HepG2 (cell line): Measurements from ENCODE around the gene FIGNL1.

Experiments used
- CHD4 ChIP-seq: fragments of 200-600 bp; sonication (generic); IDR thresholded peaks from 2 replicates; pipeline ENCODE4 v1.7.0; 2017; ENCODE audit warnings: mild to moderate bottlenecking, low read length, borderline replicate concordance
- CTCF ChIP-seq: sonication (generic); formaldehyde crosslinking; IDR thresholded peaks from 2 replicates; pipeline ENCODE4 v1.5.0; 2020; ENCODE audit warnings: mild to moderate bottlenecking, missing genetic modification reagents, moderate library complexity
- EP300 ChIP-seq, 3 experiments: sonication (generic) in 1 of 3; formaldehyde crosslinking in 1 of 3; IDR thresholded peaks; 2 replicates each; pipeline versions ENCODE4 v1.5.1 to v1.6.1; 2011 to 2020; ENCODE audit warnings: low read depth in 2 of 3, low read length in 2 of 3, borderline replicate concordance in 1 of 3, improper control_type of control experiment in 1 of 3, mild to moderate bottlenecking in 1 of 3, missing genetic modification reagents in 1 of 3, moderate library complexity in 1 of 3
- EZH2 ChIP-seq: conservative IDR thresholded peaks from 2 replicates; pipeline ENCODE4 v1.6.1; 2012; ENCODE audit warnings: mild to moderate bottlenecking, low read depth, low read length, moderate library complexity
- MAX ChIP-seq: IDR thresholded peaks from 2 replicates; pipeline ENCODE4 v1.6.1; 2012; ENCODE audit warnings: inconsistent platforms
- NFYB ChIP-seq: sonication (generic); formaldehyde crosslinking; IDR thresholded peaks from 2 replicates; pipeline ENCODE4 v1.4.0; 2020; ENCODE audit warnings: missing genetic modification reagents
- NR1H2 ChIP-seq: sonication (generic); formaldehyde crosslinking; IDR thresholded peaks from 2 replicates; pipeline ENCODE4 v1.8.1; 2022; ENCODE audit warnings: low read depth, missing genetic modification reagents, borderline replicate concordance
- NR2C2 ChIP-seq: sonication (generic); formaldehyde crosslinking; IDR thresholded peaks from 2 replicates; pipeline ENCODE4 v1.4.0; 2020; ENCODE audit warnings: missing genetic modification reagents, mild to moderate bottlenecking, moderate library complexity, borderline replicate concordance
- SAP130 ChIP-seq: IDR thresholded peaks from 2 replicates; pipeline ENCODE4 v1.6.1; 2016; ENCODE audit warnings: low read depth
- SOX6 ChIP-seq, 2 experiments: fragments of 450-650 bp in 1 of 2; sonication (generic) in 1 of 2; formaldehyde crosslinking in 1 of 2; IDR thresholded peaks; 2 replicates each; pipeline versions ENCODE4 v1.4.0 to v1.6.1; 2017 to 2020; ENCODE audit warnings: antibody characterized with exemption in 1 of 2, mild to moderate bottlenecking in 1 of 2, missing genetic modification reagents in 1 of 2
- TFE3 ChIP-seq: IDR thresholded peaks from 2 replicates; pipeline ENCODE4 v1.6.1; 2016
- ZNF263 ChIP-seq: sonication (generic); formaldehyde crosslinking; IDR thresholded peaks from 2 replicates; pipeline ENCODE4 v1.4.0; 2020; ENCODE audit warnings: missing genetic modification reagents
- ZNF781 ChIP-seq: sonication (generic); formaldehyde crosslinking; IDR thresholded peaks from 2 replicates; pipeline ENCODE4 v1.5.1; 2020; ENCODE audit warnings: borderline replicate concordance, mild to moderate bottlenecking, missing genetic modification reagents; ENCODE audit errors: not compliant biosample characterization
- ZNF790 ChIP-seq: sonication (generic); formaldehyde crosslinking; IDR thresholded peaks from 2 replicates; pipeline ENCODE4 v1.8.0; 2022; ENCODE audit warnings: missing genetic modification reagents, mild to moderate bottlenecking, borderline replicate concordance

DNA sequence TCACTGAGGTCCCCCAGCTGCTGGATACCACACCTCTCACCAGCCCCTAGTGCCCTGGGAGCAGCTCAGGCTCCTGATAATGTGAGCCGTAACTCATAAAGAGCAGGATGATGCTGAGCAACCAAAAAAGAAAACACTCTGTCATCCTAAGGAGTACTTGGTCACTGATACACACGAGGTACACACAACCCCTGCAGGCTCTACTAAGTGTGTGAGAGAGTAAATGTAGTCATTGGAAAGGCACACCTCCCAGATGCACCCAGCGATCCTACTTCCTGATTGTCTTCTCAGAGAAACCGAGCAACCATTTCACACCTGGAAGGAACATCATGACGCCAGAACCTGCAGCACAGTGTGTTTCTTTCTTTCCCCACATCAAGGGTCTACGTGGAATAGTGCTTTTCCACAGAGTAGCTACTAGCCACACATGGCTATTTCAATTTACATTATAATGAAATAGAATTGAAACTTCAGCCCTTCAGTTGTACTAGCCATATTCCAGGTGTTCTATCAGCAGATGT, 34.2 kb downstream of the FIGNL1 start:
- no peak for TF ChIP-seq NFYB (CRISPR knock-in tag)
- no peak for TF ChIP-seq SAP130 (CRISPR knock-in tag)
- no peak for TF ChIP-seq CTCF
- TF ChIP-seq ZNF790 (CRISPR knock-in tag): no peak
- no peak for TF ChIP-seq EP300 (IDR thresholded peaks at IDR 0.05; ENCODE audit: low read depth in 2 of 2, low read length in 2 of 2)
- TF ChIP-seq EP300 (CRISPR knock-in tag; IDR thresholded peaks at IDR 0.05; ENCODE audit: borderline replicate concordance): no peak
- no peak for TF ChIP-seq EZH2
- no peak for TF ChIP-seq NR1H2 (CRISPR knock-in tag)
- TF ChIP-seq ZNF781: no peak
- TF ChIP-seq SOX6 (IDR thresholded peaks at IDR 0.05): no peak
- no peak for TF ChIP-seq SOX6 (CRISPR knock-in tag; IDR thresholded peaks at IDR 0.05)
- TF ChIP-seq TFE3 (CRISPR knock-in tag): no peak
- TF ChIP-seq MAX: no peak
- no peak for TF ChIP-seq CHD4
- TF ChIP-seq NR2C2 (CRISPR knock-in tag): no peak
- TF ChIP-seq ZNF263 (CRISPR knock-in tag): no peak
